Osteoblast (primary cell): Measurements from ENCODE around the gene NEUROD4. TPM values are rescaled to one million over a fixed set of nuclear protein-coding genes. Genes with fewer than 3 reads are reported as not detected.

Experiments
- DNase-seq: peaks from one replicate; pipeline ENCODE4 v3.0.0; 2011; ENCODE audit warnings: low spot score, mixed read lengths; ENCODE audit not compliant: insufficient read length; ENCODE audit errors: missing footprints
- H2AFZ ChIP-seq: 2 replicates; pipeline ENCODE4 v1.6.0; 2011; ENCODE audit warnings: mild to moderate bottlenecking, low read length
- H3K27ac ChIP-seq: 2 replicates; pipeline ENCODE4 v1.5.1; 2011; ENCODE audit warnings: mild to moderate bottlenecking, low read depth, low read length, moderate library complexity
- H3K27me3 ChIP-seq: 2 replicates; pipeline ENCODE4 v1.6.0; 2012; ENCODE audit warnings: mild to moderate bottlenecking, control low read depth, inconsistent platforms, low read length, moderate library complexity; ENCODE audit not compliant: insufficient read depth
- H3K36me3 ChIP-seq: 2 replicates; pipeline ENCODE4 v1.5.1; 2011; ENCODE audit warnings: mild to moderate bottlenecking, low read length, control low read depth, moderate library complexity; ENCODE audit not compliant: insufficient read depth
- H3K4me1 ChIP-seq: 2 replicates; pipeline ENCODE4 v1.5.1; 2011; ENCODE audit warnings: mild to moderate bottlenecking, low read length, control low read depth, moderate library complexity; ENCODE audit not compliant: insufficient read depth
- H3K4me2 ChIP-seq: 2 replicates; pipeline ENCODE4 v1.6.0; 2011; ENCODE audit warnings: mild to moderate bottlenecking, low read length; ENCODE audit not compliant: insufficient read depth
- H3K4me3 ChIP-seq: fragments of 200-600 bp; sonication (generic); 3 replicates; pipeline ENCODE4 v1.5.1; 2012; ENCODE audit warnings: mild to moderate bottlenecking, low read length, inconsistent platforms; ENCODE audit not compliant: insufficient read depth
- H3K79me2 ChIP-seq: 2 replicates; pipeline ENCODE4 v1.6.0; 2012; ENCODE audit warnings: mild to moderate bottlenecking, low read length, control low read depth, inconsistent platforms; ENCODE audit not compliant: insufficient read depth
- H3K9me3 ChIP-seq: 2 replicates; pipeline ENCODE4 v1.5.1; 2011; ENCODE audit warnings: low read depth, low read length, control low read depth
- H4K20me1 ChIP-seq: 2 replicates; pipeline ENCODE4 v1.6.0; 2012; ENCODE audit warnings: mild to moderate bottlenecking, low read length, control low read depth; ENCODE audit not compliant: insufficient read depth
- CTCF ChIP-seq: IDR thresholded peaks from 2 replicates; pipeline ENCODE4 v1.5.1; 2011; ENCODE audit warnings: mild to moderate bottlenecking, low read depth, low read length, moderate library complexity; ENCODE audit errors: extremely low read depth
- total RNA-seq: library from RNA; depleted of rRNA; stranded (reverse); fragments of >200 nt; gene quantifications from 2 replicates; pipeline ENCODE4 v1.2.3, GENCODE V29; 2012

The NEUROD4 gene
- not detected in 2 replicates for total RNA-seq

- no peak within 1 kb of the TSS for H3K4me3 ChIP-seq
- DNase-seq = peak; percentile 50
- H3K9me3 ChIP-seq = no peaks in the 10 kb centered on the region
- H3K4me2 ChIP-seq = no peak within 1 kb of the TSS
- no peak for TF ChIP-seq CTCF
- H2AFZ ChIP-seq = no peak within 1 kb of the TSS
- H3K4me1 ChIP-seq = no peaks in the 10 kb centered on the region
- H3K36me3 ChIP-seq = no peaks in the 10 kb centered on the region
- no peaks in the 10 kb centered on the region for H3K79me2 ChIP-seq
- H4K20me1 ChIP-seq = no peaks in the 10 kb centered on the region
- no peak within 1 kb of the TSS for H3K27ac ChIP-seq
- H3K27me3 ChIP-seq = peaks cover 2% of the 10 kb centered on the region
Observed at GRCh38 chr12:55019784-55020183, at the start of gene NEUROD4. Gene NEUROD4 (plus strand): TSS chr12:55019974. CDS start chr12:55026440, 6,466 bp downstream.

GRCh38 chr12:54970741-54971140 is 49.0 kb upstream of the NEUROD4 start:
- no peak for TF ChIP-seq CTCF
- DNase-seq = no peak
- no peak overlapping the region for H3K27ac ChIP-seq
- H3K4me3 ChIP-seq = no peak overlapping the region
- no peak overlapping the region for H3K4me2 ChIP-seq
- no peaks in the 10 kb centered on the region for H3K9me3 ChIP-seq
- no peaks in the 10 kb centered on the region for H3K27me3 ChIP-seq
- H3K79me2 ChIP-seq = no peaks in the 10 kb centered on the region
- H4K20me1 ChIP-seq = no peaks in the 10 kb centered on the region
- no peak overlapping the region for H2AFZ ChIP-seq
- no peaks in the 10 kb centered on the region for H3K36me3 ChIP-seq
- no peaks in the 10 kb centered on the region for H3K4me1 ChIP-seq

- no peaks in the 10 kb centered on the region for H3K27me3 ChIP-seq
- TF ChIP-seq CTCF = no peak
- no peak for DNase-seq
- H3K79me2 ChIP-seq = no peaks in the 10 kb centered on the region
- peaks cover 9% of the 10 kb centered on the region for H3K4me1 ChIP-seq
- H3K36me3 ChIP-seq = no peaks in the 10 kb centered on the region
- H3K4me2 ChIP-seq = no peak overlapping the region
- no peaks in the 10 kb centered on the region for H4K20me1 ChIP-seq
- H3K27ac ChIP-seq = no peak overlapping the region
- no peaks in the 10 kb centered on the region for H3K9me3 ChIP-seq
- no peak overlapping the region for H3K4me3 ChIP-seq
- no peak overlapping the region for H2AFZ ChIP-seq
Observed at GRCh38 chr12:54973556-54973955, 46.2 kb upstream of the NEUROD4 start.

- H3K36me3 ChIP-seq = no peaks in the 10 kb centered on the region
- H3K27ac ChIP-seq = no peak overlapping the region
- H3K4me3 ChIP-seq = no peak overlapping the region
- no peaks in the 10 kb centered on the region for H3K9me3 ChIP-seq
- no peak overlapping the region for H2AFZ ChIP-seq
- H3K4me1 ChIP-seq = peaks cover 9% of the 10 kb centered on the region
- no peaks in the 10 kb centered on the region for H4K20me1 ChIP-seq
- TF ChIP-seq CTCF = no peak
- no peak for DNase-seq
- no peaks in the 10 kb centered on the region for H3K27me3 ChIP-seq
- H3K4me2 ChIP-seq = no peak overlapping the region
- no peaks in the 10 kb centered on the region for H3K79me2 ChIP-seq
Observed at GRCh38 chr12:54974279-54974678, 45.5 kb upstream of the NEUROD4 start.
